ENCODE measurements around the gene XPO5. TPM values are rescaled to one million over a fixed set of nuclear protein-coding genes. Genes with fewer than 3 reads are reported as not detected.

Gene XPO5
- total and polyA plus RNA-seq, 2 experiments from 2014 or later = 28.5 to 95.2 TPM

GRCh38 chr6:43511824-43512415 lies 63.9 kb downstream of the XPO5 start:
- Histone ChIP-seq H3K27ac (ENCODE audit: low read depth) (peak overlapping the region; percentile 55; the same call in 1 of the 2 replicates), H3K27me3 (ENCODE audit: insufficient read depth) (peaks cover 26% of the 10 kb centered on the region), H3K4me1 (ENCODE audit: insufficient read depth) (peaks cover 18% of the 10 kb centered on the region), H3F3A (replicated peaks; ENCODE audit: low read depth) (peaks cover 15% of the 10 kb centered on the region; the same call in 1 of the 2 replicates), H2AFZ (no peak overlapping the region), H3K9me2 (ENCODE audit: insufficient read depth) (no peaks in the 10 kb centered on the region), H3K4me2 (no peak overlapping the region), H3K36me3 (ENCODE audit: insufficient read depth) (peaks cover 24% of the 10 kb centered on the region), H4K20me1 (replicated peaks; ENCODE audit: insufficient read depth) (peaks cover 3% of the 10 kb centered on the region), H3K4me3 (peak overlapping the region; percentile 3; the same call in 1 of the 2 replicates), H3K79me2 (replicated peaks; ENCODE audit: insufficient read depth) (peaks cover 24% of the 10 kb centered on the region)
- Mint-ChIP-seq H3K9me3 (peaks cover 3% of the 10 kb centered on the region; the same call in 2 of the 3 replicates), H3K27me3 (ENCODE audit: insufficient read depth, low read depth, poor library complexity) (peaks cover 39% of the 10 kb centered on the region), H3K36me3 (ENCODE audit: low read depth) (peaks cover 44% of the 10 kb centered on the region), H3K4me1 (peaks cover 44% of the 10 kb centered on the region), H3K4me3 (peak overlapping the region; percentile 22; the same call in 2 of the 3 replicates), H3K27ac (peak overlapping the region; percentile 11; the same call in 1 of the 2 replicates)
- no peak for ATAC-seq
- DNase-seq (ENCODE audit: low spot score) = no peak
- TF ChIP-seq NANOG (IDR thresholded peaks at IDR 0.05; ENCODE audit: borderline replicate concordance) (no peak), ZNF331 (CRISPR knock-in tag; IDR thresholded peaks at IDR 0.05; ENCODE audit: low read depth) (no peak), ETS1 (IDR thresholded peaks at IDR 0.05) (no peak), POLR2AphosphoS5 (IDR thresholded peaks at IDR 0.05; ENCODE audit: low read depth) (no peak), ZNF114 (CRISPR knock-in tag; IDR thresholded peaks at IDR 0.05) (no peak), ZNF462 (CRISPR knock-in tag; IDR thresholded peaks at IDR 0.05) (no peak), CREB1 (CRISPR knock-in tag; IDR thresholded peaks at IDR 0.05; ENCODE audit: low read depth) (no peak), JUNB (IDR thresholded peaks at IDR 0.05; ENCODE audit: unreplicated experiment) (no peak), EZH2 (IDR thresholded peaks at IDR 0.05; ENCODE audit: low read depth, unreplicated experiment) (no peak), CTCF (conservative IDR thresholded peaks at IDR 0.05; ENCODE audit: low read depth in 2 of 2) (no peak), STAT1 (IDR thresholded peaks at IDR 0.05; ENCODE audit: unreplicated experiment) (no peak), REST (IDR thresholded peaks at IDR 0.05; ENCODE audit: unreplicated experiment) (no peak), EZH2phosphoT487 (IDR thresholded peaks at IDR 0.05; ENCODE audit: unreplicated experiment) (no peak)
